ENCODE data around the gene GPHN. TPM values are rescaled to one million over a fixed set of nuclear protein-coding genes. Genes with fewer than 3 reads are reported as not detected.

Gene GPHN
- total RNA-seq, 2 donors from 2014 or later: 14.0 to 35.8 TPM

GRCh38 chr14:66619952-66620351 lies 112.0 kb downstream of the GPHN start:
- Mint-ChIP-seq H3K36me3 (peaks cover 16 to 56% of the 10 kb centered on the region in 2 donors), H3K27ac (no peak overlapping the region), H3K9me3 (peaks cover 4 to 34% of the 10 kb centered on the region in 2 donors)
- DNase-seq (ENCODE audit: low spot score in 2 of 2) (no peak), ATAC-seq (no peak)

GRCh38 chr14:66623838-66624237 lies 115.9 kb downstream of the GPHN start:
- Mint-ChIP-seq H3K36me3 (peaks cover 9 to 27% of the 10 kb centered on the region in 2 donors), H3K27ac (no peak overlapping the region), H3K9me3 (peaks cover 0 to 16% of the 10 kb centered on the region in 2 donors)
- no peak for ATAC-seq
- DNase-seq (ENCODE audit: low spot score in 2 of 2): no peak

GRCh38 chr14:66624336-66624937 lies 116.5 kb downstream of the GPHN start:
- ATAC-seq (peak; percentile 37 to 67), DNase-seq (ENCODE audit: low spot score in 2 of 2) (peak in 1 of 2 donors; percentile 11)
- Mint-ChIP-seq H3K9me3 (peaks cover 0 to 16% of the 10 kb centered on the region in 2 donors), H3K27ac (no peak overlapping the region), H3K36me3 (peaks cover 9 to 24% of the 10 kb centered on the region in 2 donors)

GRCh38 chr14:66628636-66629035 lies 120.7 kb downstream of the GPHN start:
- no peaks in the 10 kb centered on the region for H3K36me3 Mint-ChIP-seq
- H3K9me3 Mint-ChIP-seq: no peaks in the 10 kb centered on the region
- DNase-seq (ENCODE audit: low spot score in 2 of 2) (no peak), ATAC-seq (no peak)
- H3K27ac Mint-ChIP-seq: no peak overlapping the region

GRCh38 chr14:66629499-66629898 lies 121.6 kb downstream of the GPHN start:
- no peaks in the 10 kb centered on the region for H3K9me3 Mint-ChIP-seq
- no peak overlapping the region for H3K27ac Mint-ChIP-seq
- ATAC-seq (no peak), DNase-seq (ENCODE audit: low spot score in 2 of 2) (no peak)
- H3K36me3 Mint-ChIP-seq: no peaks in the 10 kb centered on the region

GRCh38 chr14:66634876-66635275 lies 126.9 kb downstream of the GPHN start:
- no peaks in the 10 kb centered on the region for H3K9me3 Mint-ChIP-seq
- DNase-seq (ENCODE audit: low spot score in 2 of 2) (no peak), ATAC-seq (no peak)
- no peak overlapping the region for H3K27ac Mint-ChIP-seq
- no peaks in the 10 kb centered on the region for H3K36me3 Mint-ChIP-seq

- H3K9me3 Mint-ChIP-seq: no peaks in the 10 kb centered on the region
- ATAC-seq: no peak
- no peak overlapping the region for H3K27ac Mint-ChIP-seq
- H3K36me3 Mint-ChIP-seq: no peaks in the 10 kb centered on the region
- no peak for DNase-seq (ENCODE audit: low spot score in 2 of 2)
These were observed 127.5 kb downstream of the GPHN start for GRCh38 chr14:66635435-66635834.

- Mint-ChIP-seq H3K36me3 (no peaks in the 10 kb centered on the region), H3K27ac (no peak overlapping the region), H3K9me3 (no peaks in the 10 kb centered on the region)
- ATAC-seq (no peak), DNase-seq (ENCODE audit: low spot score in 2 of 2) (no peak)
These were observed 128.3 kb downstream of the GPHN start for GRCh38 chr14:66636240-66636639.

GRCh38 chr14:66638689-66639088 lies 130.7 kb downstream of the GPHN start:
- ATAC-seq (no peak), DNase-seq (ENCODE audit: low spot score in 2 of 2) (no peak)
- no peak overlapping the region for H3K27ac Mint-ChIP-seq
- no peaks in the 10 kb centered on the region for H3K36me3 Mint-ChIP-seq
- H3K9me3 Mint-ChIP-seq: no peaks in the 10 kb centered on the region

- no peak for DNase-seq (ENCODE audit: low spot score in 2 of 2)
- no peaks in the 10 kb centered on the region for H3K36me3 Mint-ChIP-seq
- H3K27ac Mint-ChIP-seq: no peak overlapping the region
- no peak for ATAC-seq
- no peaks in the 10 kb centered on the region for H3K9me3 Mint-ChIP-seq
These were observed 134.1 kb downstream of the GPHN start for GRCh38 chr14:66641861-66642635.

- no peaks in the 10 kb centered on the region for H3K9me3 Mint-ChIP-seq
- peak in 1 of 2 donors; percentile 41 for ATAC-seq
These were observed 135.4 kb downstream of the GPHN start for GRCh38 chr14:66643344-66643743.

GRCh38 chr14:66645716-66646115 lies 137.8 kb downstream of the GPHN start:
- Mint-ChIP-seq H3K9me3 (no peaks in the 10 kb centered on the region), H3K27ac (no peak overlapping the region), H3K36me3 (no peaks in the 10 kb centered on the region)
- DNase-seq (ENCODE audit: low spot score in 2 of 2): no peak
- ATAC-seq: no peak

More at GRCh38 chr14:66643344-66643743, 135.4 kb downstream of the GPHN start:
- Mint-ChIP-seq H3K27ac (no peak overlapping the region), H3K36me3 (no peaks in the 10 kb centered on the region)
- DNase-seq (ENCODE audit: low spot score in 2 of 2): no peak

- Mint-ChIP-seq H3K27ac (peak overlapping the region in 1 of 2 donors; percentile 72), H3K9me3 (no peaks in the 10 kb centered on the region), H3K36me3 (no peaks in the 10 kb centered on the region)
- peak in 1 of 2 donors; percentile 86 for ATAC-seq
- peak in 1 of 2 donors; percentile 18 for DNase-seq (ENCODE audit: low spot score in 2 of 2)
These were observed 141.6 kb downstream of the GPHN start for GRCh38 chr14:66649498-66649897.

- H3K9me3 Mint-ChIP-seq: no peaks in the 10 kb centered on the region
- H3K36me3 Mint-ChIP-seq: no peaks in the 10 kb centered on the region
- H3K27ac Mint-ChIP-seq: peak overlapping the region in 1 of 2 donors; percentile 72
- DNase-seq (ENCODE audit: low spot score in 2 of 2) (no peak), ATAC-seq (peak in 1 of 2 donors; percentile 9)
These were observed 142.6 kb downstream of the GPHN start for GRCh38 chr14:66650491-66650911.

GRCh38 chr14:66651536-66652220 lies 143.7 kb downstream of the GPHN start:
- H3K36me3 Mint-ChIP-seq: peaks cover 8% of the 10 kb centered on the region in 2 donors
- DNase-seq (ENCODE audit: low spot score in 2 of 2) (no peak), ATAC-seq (no peak)
- H3K27ac Mint-ChIP-seq: no peak overlapping the region
- peaks cover 8 to 9% of the 10 kb centered on the region in 2 donors for H3K9me3 Mint-ChIP-seq

GRCh38 chr14:66652525-66653106 lies 144.7 kb downstream of the GPHN start:
- no peak for DNase-seq (ENCODE audit: low spot score in 2 of 2)
- H3K9me3 Mint-ChIP-seq: peaks cover 10 to 11% of the 10 kb centered on the region in 2 donors
- H3K27ac Mint-ChIP-seq: no peak overlapping the region
- ATAC-seq: no peak
- H3K36me3 Mint-ChIP-seq: peaks cover 11% of the 10 kb centered on the region in 2 donors

- Mint-ChIP-seq H3K9me3 (peaks cover 28 to 34% of the 10 kb centered on the region in 2 donors), H3K27ac (no peak overlapping the region), H3K36me3 (peaks cover 23 to 30% of the 10 kb centered on the region in 2 donors)
- no peak for DNase-seq (ENCODE audit: low spot score in 2 of 2)
- ATAC-seq: no peak
These were observed 149.8 kb downstream of the GPHN start for GRCh38 chr14:66657780-66658179.
